Measurements from ENCODE around the gene CAPRIN1. TPM values are rescaled to one million over a fixed set of nuclear protein-coding genes. Genes with fewer than 3 reads are reported as not detected.
"Not testable (repeated sequence)": the region's sequence is repeated elsewhere in the genome, so short reads cannot be mapped to it uniquely, and the experiment has no call there.

The CAPRIN1 gene
- total and polyA plus RNA-seq, 10 donors, result 44.9 to 188 (median 155) TPM

DNA sequence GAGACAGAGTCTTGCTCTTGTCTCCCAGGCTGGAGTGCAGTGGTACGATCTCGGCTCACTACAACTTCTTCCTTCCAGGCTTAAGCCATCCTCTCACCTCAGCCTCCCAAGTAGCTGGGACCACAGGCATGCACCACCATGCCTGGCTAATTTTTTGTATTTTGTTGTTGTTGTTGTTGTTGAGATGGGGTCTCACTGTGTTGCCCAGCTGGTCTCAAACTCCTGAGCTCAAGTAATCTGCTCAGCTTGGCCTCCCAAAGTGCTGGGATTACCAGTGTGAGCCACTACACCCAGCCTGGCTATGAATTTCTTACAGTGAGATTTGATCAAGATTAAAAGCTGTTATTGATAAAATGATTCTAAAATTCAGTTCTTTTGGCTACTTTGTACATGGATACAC lies 43.4 kb downstream of the CAPRIN1 start:
- peak in 1 of 3 donors; percentile 24 for TF ChIP-seq POLR2AphosphoS5 (IDR thresholded peaks at IDR 0.05)
- peaks cover 4 to 100% (median 99%) of the 10 kb centered on the region in 6 donors for H3K36me3 ChIP-seq
- 93 to 98% (median 97%) methylated on average over 2 of the region's 2 CpGs for WGBS, 5 donors
- DNase-seq; H3K4me1 ChIP-seq; H3K9me3 ChIP-seq; H3K4me3 ChIP-seq; H3K27me3 ChIP-seq (replicated peaks in 1 of 7); H3K27ac ChIP-seq: not testable (repeated sequence)
- intact Hi-C loops (cut with DNase I; ENCODE audit: low total_unique reads), result loop anchor here (5.0 kb wide), 1 partner anchor 43 kb away; the partner anchor contains the start of gene CAPRIN1

GRCh38 chr11:34098813-34099212 lies 47.3 kb downstream of the CAPRIN1 start:
- intact Hi-C loops (cut with DNase I; ENCODE audit: low total_unique reads), result loop anchor here (5.0 kb wide), 1 partner anchor 47 kb away; the partner anchor contains the start of gene CAPRIN1
- TF ChIP-seq, protein P1, sequence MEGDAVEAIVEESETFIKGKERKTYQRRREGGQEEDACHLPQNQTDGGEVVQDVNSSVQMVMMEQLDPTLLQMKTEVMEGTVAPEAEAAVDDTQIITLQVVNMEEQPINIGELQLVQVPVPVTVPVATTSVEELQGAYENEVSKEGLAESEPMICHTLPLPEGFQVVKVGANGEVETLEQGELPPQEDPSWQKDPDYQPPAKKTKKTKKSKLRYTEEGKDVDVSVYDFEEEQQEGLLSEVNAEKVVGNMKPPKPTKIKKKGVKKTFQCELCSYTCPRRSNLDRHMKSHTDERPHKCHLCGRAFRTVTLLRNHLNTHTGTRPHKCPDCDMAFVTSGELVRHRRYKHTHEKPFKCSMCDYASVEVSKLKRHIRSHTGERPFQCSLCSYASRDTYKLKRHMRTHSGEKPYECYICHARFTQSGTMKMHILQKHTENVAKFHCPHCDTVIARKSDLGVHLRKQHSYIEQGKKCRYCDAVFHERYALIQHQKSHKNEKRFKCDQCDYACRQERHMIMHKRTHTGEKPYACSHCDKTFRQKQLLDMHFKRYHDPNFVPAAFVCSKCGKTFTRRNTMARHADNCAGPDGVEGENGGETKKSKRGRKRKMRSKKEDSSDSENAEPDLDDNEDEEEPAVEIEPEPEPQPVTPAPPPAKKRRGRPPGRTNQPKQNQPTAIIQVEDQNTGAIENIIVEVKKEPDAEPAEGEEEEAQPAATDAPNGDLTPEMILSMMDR (IDR thresholded peaks at IDR 0.05 in 8 of 11, conservative IDR thresholded peaks at IDR 0.05 in 3 of 11), result no peak
- TF ChIP-seq POLR2AphosphoS5 (IDR thresholded peaks at IDR 0.05) (no peak), POLR2A (IDR thresholded peaks at IDR 0.05) (no peak)
- Histone ChIP-seq H3K27ac (no peak overlapping the region), H3K4me3 (no peak overlapping the region), H3K36me3 (peaks cover 0 to 90% (median 74%) of the 10 kb centered on the region in 6 donors), H3K4me1 (peaks cover 0 to 7% (median under 1%) of the 10 kb centered on the region in 6 donors), H3K27me3 (replicated peaks in 1 of 7) (no peaks in the 10 kb centered on the region), H3K9me3 (no peaks in the 10 kb centered on the region)
- DNase-seq, result no peak
- WGBS, 5 donors, result 90 to 98% (median 98%) methylated on average over 2 of the region's 2 CpGs

GRCh38 chr11:34104680-34105078 lies 53.1 kb downstream of the CAPRIN1 start:
- peak overlapping the region; percentile 84 to 98 (median 96) for H3K4me3 ChIP-seq
- peak overlapping the region; percentile 94 to 97 (median 94) for H3K27ac ChIP-seq
- intact Hi-C loops (cut with DNase I; ENCODE audit: low total_unique reads), result no loop called here
- DNase-seq, result no peak
- TF ChIP-seq POLR2AphosphoS5 (IDR thresholded peaks at IDR 0.05), result no peak
- no peak for TF ChIP-seq POLR2A (IDR thresholded peaks at IDR 0.05)
- TF ChIP-seq, protein P1 (IDR thresholded peaks at IDR 0.05 in 8 of 11, conservative IDR thresholded peaks at IDR 0.05 in 3 of 11), result no peak
- 19 to 26% (median 23%) methylated on average over 6 of the region's 6 CpGs for WGBS, 5 donors
- no peaks in the 10 kb centered on the region for H3K9me3 ChIP-seq
- peaks cover 11 to 50% (median 36%) of the 10 kb centered on the region in 6 donors for H3K4me1 ChIP-seq
- H3K27me3 ChIP-seq (replicated peaks in 1 of 7), result no peaks in the 10 kb centered on the region
- H3K36me3 ChIP-seq, result peaks cover 0 to 57% (median 31%) of the 10 kb centered on the region in 6 donors

DNA sequence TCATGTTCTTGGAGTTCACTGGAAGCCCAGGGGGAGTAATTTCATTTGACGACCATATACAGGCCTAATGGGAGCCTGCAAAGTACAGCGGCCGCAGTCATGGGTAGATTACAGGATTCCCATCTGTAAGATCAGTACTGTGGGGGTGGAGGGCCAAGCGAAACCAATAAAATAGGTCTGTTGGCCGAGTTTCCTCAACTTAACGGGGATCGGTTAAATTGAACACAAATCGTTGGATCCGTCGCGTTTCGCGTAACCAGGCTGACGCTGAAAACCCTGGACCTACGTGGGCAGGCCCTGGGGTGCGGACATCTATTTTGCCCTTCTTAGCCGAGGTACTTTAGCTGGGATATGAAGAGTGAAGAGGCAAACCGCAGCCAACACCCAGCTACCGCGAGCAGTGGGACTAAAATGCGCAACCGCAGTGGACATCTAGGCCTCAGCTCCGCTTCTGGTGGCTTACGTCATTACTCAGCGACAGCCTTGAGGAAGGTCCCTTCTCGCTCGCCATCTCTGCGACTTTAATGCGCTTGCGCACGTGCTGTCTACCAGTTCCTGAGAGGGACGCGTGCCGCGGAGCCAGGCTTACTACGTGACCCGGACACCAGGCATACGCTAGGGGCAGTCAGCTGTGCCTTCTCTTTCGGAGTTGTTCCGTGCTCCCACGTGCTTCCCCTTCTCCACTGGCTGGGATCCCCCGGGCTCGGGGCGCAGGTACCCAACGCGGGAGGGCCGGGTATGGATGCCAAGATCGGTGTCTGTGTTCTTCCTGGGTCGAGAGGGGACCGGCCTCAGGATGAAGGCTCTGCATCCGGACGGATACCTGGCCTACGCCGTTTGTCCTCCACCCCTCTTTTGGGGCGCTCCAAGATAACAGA lies 53.8 kb downstream of the CAPRIN1 start, which contains the start of gene NAT10:
TSS of gene NAT10 (plus strand) at position 551 of the 878 bp plus-strand sequence. CDS start 2,597 bp downstream, outside the sequence.
- peak within 1 kb of the TSS; percentile 94 to 97 (median 94) for H3K27ac ChIP-seq
- WGBS, 5 donors, result 0% methylated on average over 47 to 55 of the region's 55 CpGs
- H3K9me3 ChIP-seq, result no peaks in the 10 kb centered on the region
- H3K4me3 ChIP-seq, result peak within 1 kb of the TSS; percentile 84 to 98 (median 96)
- peaks cover 11 to 50% (median 36%) of the 10 kb centered on the region in 6 donors for H3K4me1 ChIP-seq
- peaks cover 0 to 57% (median 31%) of the 10 kb centered on the region in 6 donors for H3K36me3 ChIP-seq
- intact Hi-C loops (cut with DNase I; ENCODE audit: low total_unique reads), result no loop called here
- DNase-seq, result peak; percentile 98
- TF ChIP-seq POLR2A (IDR thresholded peaks at IDR 0.05), result peak; percentile 37 to 94 (median 70)
- peak; percentile 97 to 99 (median 98) for TF ChIP-seq POLR2AphosphoS5 (IDR thresholded peaks at IDR 0.05)
- TF ChIP-seq, protein P1 (IDR thresholded peaks at IDR 0.05 in 8 of 11, conservative IDR thresholded peaks at IDR 0.05 in 3 of 11), result peak in 6 of 11 experiments; percentile 23 to 49 (median 33)
- no peaks in the 10 kb centered on the region for H3K27me3 ChIP-seq (replicated peaks in 1 of 7)
